Ovary (tissue), 9 donors: ENCODE measurements around the gene INPPL1. TPM values are rescaled to one million over a fixed set of nuclear protein-coding genes. Genes with fewer than 3 reads are reported as not detected.
"Not testable (repeated sequence)": the region's sequence is repeated elsewhere in the genome, so short reads cannot be mapped to it uniquely, and the experiment has no call there.

Experiments
- DNase-seq, 5 donors: peaks; one replicate each; pipeline ENCODE4 v3.0.0-alpha.2; 2019 to 2020
- H3K27ac ChIP-seq, 2 donors: fragments of 200-600 bp; one replicate each; pipeline versions ENCODE4 v1.5.1 to v1.8.0; 2019 to 2022
- H3K27me3 ChIP-seq: fragments of 200-600 bp; one replicate; pipeline ENCODE4 v1.8.0; 2022
- H3K36me3 ChIP-seq: fragments of 200-600 bp; sonication (generic); one replicate; pipeline ENCODE4 v1.5.1; 2019
- H3K4me1 ChIP-seq: one replicate; pipeline ENCODE4 v1.8.1; 2013; ENCODE audit warnings: mild to moderate bottlenecking, moderate library complexity; ENCODE audit not compliant: insufficient read depth
- H3K4me3 ChIP-seq: fragments of 200-600 bp; sonication (generic); one replicate; pipeline ENCODE4 v1.5.1; 2017
- H3K9me3 ChIP-seq, 2 donors: fragments of 200-600 bp in 1 of 2; sonication (generic) in 1 of 2; one replicate each; pipeline versions ENCODE4 v1.5.1 to v1.8.1; 2013 to 2019; ENCODE audit warnings: mild to moderate bottlenecking in 1 of 2, moderate library complexity in 1 of 2
- CTCF ChIP-seq, 3 donors: fragments of 450-650 bp in 2 of 3; fragments of 200-600 bp in 1 of 3; IDR thresholded peaks; one replicate each; pipeline versions ENCODE4 v1.5.1 to v1.8.0; 2016 to 2022; ENCODE audit warnings: antibody characterized with exemption in 3 of 3, mild to moderate bottlenecking in 1 of 3
- EP300 ChIP-seq: sonication (generic); formaldehyde crosslinking; IDR thresholded peaks from one replicate; pipeline ENCODE4 v1.6.1; 2017; ENCODE audit warnings: antibody characterized with exemption
- POLR2A ChIP-seq: fragments of 450-650 bp; IDR thresholded peaks from one replicate; pipeline ENCODE4 v1.6.1; 2017; ENCODE audit warnings: antibody characterized with exemption, mild to moderate bottlenecking, moderate library complexity
- WGBS, 3 donors: extraction: QIAGEN DNeasy Blood & Tissue Kit in 1 of 3; methylation state at CpG; one replicate each; pipeline versions ENCODE4 v1.1.5 to v1.1.7; 2013 to 2017; 5-methylcytosine and 5-hydroxymethylcytosine counted together
- intact Hi-C, 4 donors: fragments of 100-400 bp; cut with DNase I; formaldehyde crosslinking; loops; one replicate each; pipeline versions ENCODE4 v1.11.0 to v1.15.1; 2022 to 2023
- polyA plus RNA-seq, 2 donors: library from polyadenylated mRNA; stranded (reverse); fragments of 200-250 nt in 1 of 2; fragments of 350-450 nt in 1 of 2; fragmentation: Illumina TruSeq in 1 of 2; extraction: RNeasy Lipid Tissue Mini Kit (QIAGEN cat#74804) in 1 of 2; gene quantifications; one replicate each; pipeline ENCODE4 v1.2.3, GENCODE V29; 2013 to 2014
- total RNA-seq, 7 donors: library from RNA; depleted of rRNA in 2 of 7; stranded (reverse); fragments of >200 nt in 2 of 7; fragmentation: NEBNext Ultra II Directional in 3 of 7; extraction: Animal tissue kit (Norgen Biotek cat#: 25700) in 3 of 7; gene quantifications; one replicate each; pipeline versions ENCODE4 v1.1.0 to v1.2.4, GENCODE V29; 2016 to 2023
- donor health status: DM: no; HTN: no; CAD: no; lungs with moderate emphysema.
- donor health status: DM: no; HTN: no; CAD: no.
- donor health status: Bipolar disorder and iron deficiency.
- donor health status: DM: yes; HTN: yes; CAD: no.
- donor health status: DM: no; HTN: no; CAD: no.
- donor health status: DM: yes; HTN: yes; CAD: no.

INPPL1 gene
- total and polyA plus RNA-seq, 9 donors: 48.4 to 208 (median 132) TPM

GRCh38 chr11:72190631-72191071, 33.9 kb upstream of the INPPL1 start:
- 62 to 76% (median 72%) methylated on average over 5 of the region's 5 CpGs for whole genome bisulfite sequencing, 3 donors
- Histone ChIP-seq H3K4me3 (no peak overlapping the region), H3K27me3 (no peaks in the 10 kb centered on the region), H3K36me3 (no peaks in the 10 kb centered on the region), H3K4me1 (no peaks in the 10 kb centered on the region), H3K9me3 (no peaks in the 10 kb centered on the region), H3K27ac (no peak overlapping the region)
- intact Hi-C loops: no loop called here
- DNase-seq: no peak
- TF ChIP-seq POLR2A: no peak
- no peak for TF ChIP-seq EP300
- TF ChIP-seq CTCF (IDR thresholded peaks at IDR 0.05): no peak

- no peak for DNase-seq
- H3K4me3 ChIP-seq: no peak within 1 kb of the TSS
- no peaks in the 10 kb centered on the region for H3K9me3 ChIP-seq
- H3K4me1 ChIP-seq: no peaks in the 10 kb centered on the region
- H3K27me3 ChIP-seq: no peaks in the 10 kb centered on the region
- intact Hi-C loops: no loop called here
- H3K27ac ChIP-seq: no peak within 1 kb of the TSS
- H3K36me3 ChIP-seq: no peaks in the 10 kb centered on the region
- TF ChIP-seq EP300: no peak
- WGBS, 3 donors: 81 to 92% (median 84%) methylated on average over 5 of the region's 5 CpGs
Observed at GRCh38 chr11:72191961-72192381, 32.6 kb upstream of the INPPL1 start, which contains the start of gene FOLR1. TSS of gene FOLR1 (plus strand) at chr11:72192140. CDS start at chr11:72192174, 34 bp downstream.

- Histone ChIP-seq H3K9me3 (no peaks in the 10 kb centered on the region), H3K4me3 (no peak overlapping the region), H3K4me1 (no peaks in the 10 kb centered on the region), H3K27me3 (no peaks in the 10 kb centered on the region), H3K27ac (no peak overlapping the region), H3K36me3 (no peaks in the 10 kb centered on the region)
- intact Hi-C loops: no loop called here
- no peak for DNase-seq
- 63 to 70% (median 66%) methylated on average over 12 of the region's 12 CpGs for WGBS, 3 donors
- no peak for TF ChIP-seq EP300
- TF ChIP-seq POLR2A: no peak
- no peak for TF ChIP-seq CTCF (IDR thresholded peaks at IDR 0.05)
Observed at GRCh38 chr11:72195518-72196270, 28.9 kb upstream of the INPPL1 start.

GRCh38 chr11:72201445-72201844, 23.1 kb upstream of the INPPL1 start:
- WGBS, 3 donors: 84 to 90% (median 85%) methylated on average over 38 to 43 of the region's 43 CpGs

GRCh38 chr11:72202571-72202970, 22.0 kb upstream of the INPPL1 start:
- DNase-seq: no peak
- intact Hi-C loops: no loop called here
- TF ChIP-seq POLR2A: no peak
- no peak for TF ChIP-seq EP300
- no peak for TF ChIP-seq CTCF (IDR thresholded peaks at IDR 0.05)

More at GRCh38 chr11:72201445-72201844, 23.1 kb upstream of the INPPL1 start:
- H3K27me3 ChIP-seq, H3K4me3 ChIP-seq, H3K27ac ChIP-seq, DNase-seq, intact Hi-C loops, H3K9me3 ChIP-seq, H3K4me1 ChIP-seq, H3K36me3 ChIP-seq: not testable (repeated sequence)

More at GRCh38 chr11:72202571-72202970, 22.0 kb upstream of the INPPL1 start:
- Histone ChIP-seq H3K4me3 (no peak overlapping the region), H3K4me1 (no peaks in the 10 kb centered on the region), H3K27me3 (no peaks in the 10 kb centered on the region), H3K9me3 (no peaks in the 10 kb centered on the region), H3K27ac (no peak overlapping the region), H3K36me3 (no peaks in the 10 kb centered on the region)
- WGBS, 3 donors: 92 to 98% (median 96%) methylated on average over 6 of the region's 6 CpGs
